HUES64 (cell line): ENCODE data around the gene RRAD.
"Not testable (repeated sequence)": the region's sequence is repeated elsewhere in the genome, so short reads cannot be mapped to it uniquely, and the experiment has no call there.

Experiments
- H3K27ac ChIP-seq: 2 replicates; pipeline ENCODE4 v1.7.0; 2013; ENCODE audit warnings: low read depth, low read length, inconsistent platforms
- H3K27me3 ChIP-seq: 2 replicates; pipeline ENCODE4 v1.6.1; 2013; ENCODE audit warnings: mild to moderate bottlenecking, low read length; ENCODE audit not compliant: insufficient read depth
- H3K36me3 ChIP-seq: 2 replicates; pipeline ENCODE4 v1.6.1; 2013; ENCODE audit warnings: mild to moderate bottlenecking, low read length; ENCODE audit not compliant: insufficient read depth
- H3K4me1 ChIP-seq: 2 replicates; pipeline ENCODE4 v1.6.1; 2013; ENCODE audit warnings: mild to moderate bottlenecking, low read length, moderate library complexity; ENCODE audit not compliant: insufficient read depth
- H3K4me3 ChIP-seq: 2 replicates; pipeline ENCODE4 v1.5.1; 2013; ENCODE audit warnings: mild to moderate bottlenecking, low read length, moderate library complexity
- H3K9ac ChIP-seq: 2 replicates; pipeline ENCODE4 v1.6.1; 2013; ENCODE audit warnings: mild to moderate bottlenecking, low read depth, low read length
- H3K9me3 ChIP-seq: 2 replicates; pipeline ENCODE4 v1.6.1; 2013; ENCODE audit warnings: low read depth, low read length; ENCODE audit not compliant: insufficient read depth
- WGBS: fragments of 150-250, 120-280 bp; methylation state at CpG from one replicate; pipeline ENCODE4 v1.1.7; 2013; ENCODE audit warnings: missing lambda C conversion rate; 5-methylcytosine and 5-hydroxymethylcytosine counted together

RRAD gene

DNA sequence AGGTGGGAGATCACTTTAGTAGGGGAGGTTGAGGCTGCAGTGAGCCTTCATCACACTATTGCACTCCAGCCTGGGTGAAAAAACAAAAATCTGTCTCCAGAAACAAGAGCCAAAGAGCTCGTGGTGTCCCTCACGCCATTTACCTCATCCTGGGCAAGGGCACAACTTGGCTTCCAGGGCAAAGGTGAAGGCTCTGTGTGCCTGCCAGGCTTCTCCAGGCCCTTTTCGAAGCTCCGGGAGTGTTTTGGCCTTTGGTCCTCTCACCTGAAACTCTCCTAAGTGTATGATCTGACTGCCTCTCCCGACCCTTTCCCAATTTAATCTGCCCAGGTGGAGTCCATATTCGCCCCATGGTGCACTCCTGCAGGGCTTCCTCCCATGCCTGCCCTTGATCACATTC is 24.1 kb upstream of the RRAD start:
- Histone ChIP-seq H3K9ac (no peak overlapping the region), H3K4me1 (no peaks in the 10 kb centered on the region), H3K36me3 (no peaks in the 10 kb centered on the region), H3K9me3 (0 out of 2 replicates have a peak, but pooled peaks cover 9% of the 10 kb centered on the region), H3K27me3 (peaks cover 25% of the 10 kb centered on the region), H3K4me3 (no peak overlapping the region), H3K27ac (no peak overlapping the region)
- WGBS: 84% methylated on average over 6 of the region's 6 CpGs

DNA sequence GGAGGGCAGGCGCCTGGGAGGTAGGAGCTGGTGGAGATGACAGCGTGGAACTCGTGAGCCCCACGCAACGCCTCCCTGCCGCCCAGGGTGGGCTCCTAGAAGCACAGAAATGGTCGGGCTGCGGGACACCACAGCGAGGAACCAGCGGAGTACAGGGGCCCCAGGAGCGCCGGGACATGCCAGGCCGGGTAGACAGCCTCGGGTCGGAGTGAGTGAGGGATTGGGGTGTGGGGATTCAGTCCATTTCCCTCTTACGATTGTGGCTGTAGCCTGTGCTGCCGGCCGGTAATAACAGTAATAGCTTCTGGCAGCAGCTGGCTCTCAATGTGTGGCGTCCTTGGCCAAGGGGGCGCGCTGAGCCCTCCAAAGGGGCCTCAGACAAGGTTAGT is 23.5 kb upstream of the RRAD start:
- 64% methylated on average over 21 of the region's 21 CpGs for WGBS
- H3K9me3 ChIP-seq: 0 out of 2 replicates have a peak, but pooled peaks cover 9% of the 10 kb centered on the region
- no peaks in the 10 kb centered on the region for H3K4me1 ChIP-seq
- H3K9ac ChIP-seq: no peak overlapping the region
- no peak overlapping the region for H3K4me3 ChIP-seq
- peaks cover 25% of the 10 kb centered on the region for H3K27me3 ChIP-seq
- H3K27ac ChIP-seq: no peak overlapping the region
- peaks cover 2% of the 10 kb centered on the region; the same call in 1 of the 2 replicates for H3K36me3 ChIP-seq

DNA sequence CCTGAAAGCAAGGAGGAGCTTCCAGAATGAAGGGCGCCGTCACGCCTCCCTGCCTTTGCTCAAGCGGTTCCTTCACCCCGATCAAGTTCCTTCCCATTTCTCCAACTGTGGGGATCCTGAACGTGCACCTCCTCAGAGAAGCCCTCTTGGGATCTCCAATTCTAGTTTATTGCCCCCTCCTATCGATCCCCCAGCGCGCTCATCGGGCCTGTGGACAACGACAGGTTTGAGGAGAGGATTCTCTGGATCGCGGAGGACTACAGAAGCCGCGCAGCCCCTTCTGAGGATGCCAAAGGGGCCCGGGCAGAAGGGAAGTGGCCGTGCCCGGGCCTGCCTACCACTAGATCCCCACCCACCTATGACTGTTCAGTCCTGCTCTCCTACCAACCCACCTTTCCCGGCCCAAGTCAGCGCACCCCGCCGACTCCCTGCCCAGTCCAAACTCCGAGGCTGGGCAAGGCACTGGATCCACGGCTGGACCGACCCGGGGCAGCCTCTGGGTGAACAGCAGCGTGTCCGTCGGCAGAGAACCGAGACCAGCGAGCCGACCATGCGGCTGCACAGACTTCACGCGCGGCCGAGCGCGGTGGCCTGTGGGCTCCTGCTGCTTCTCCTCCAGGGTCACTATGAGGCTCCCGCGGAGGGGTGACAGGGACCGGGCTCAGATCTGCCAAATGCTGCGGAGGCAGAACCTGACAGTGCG is 22.9 kb upstream of the RRAD start:
- 54% methylated on average over 44 of the region's 44 CpGs for WGBS

DNA sequence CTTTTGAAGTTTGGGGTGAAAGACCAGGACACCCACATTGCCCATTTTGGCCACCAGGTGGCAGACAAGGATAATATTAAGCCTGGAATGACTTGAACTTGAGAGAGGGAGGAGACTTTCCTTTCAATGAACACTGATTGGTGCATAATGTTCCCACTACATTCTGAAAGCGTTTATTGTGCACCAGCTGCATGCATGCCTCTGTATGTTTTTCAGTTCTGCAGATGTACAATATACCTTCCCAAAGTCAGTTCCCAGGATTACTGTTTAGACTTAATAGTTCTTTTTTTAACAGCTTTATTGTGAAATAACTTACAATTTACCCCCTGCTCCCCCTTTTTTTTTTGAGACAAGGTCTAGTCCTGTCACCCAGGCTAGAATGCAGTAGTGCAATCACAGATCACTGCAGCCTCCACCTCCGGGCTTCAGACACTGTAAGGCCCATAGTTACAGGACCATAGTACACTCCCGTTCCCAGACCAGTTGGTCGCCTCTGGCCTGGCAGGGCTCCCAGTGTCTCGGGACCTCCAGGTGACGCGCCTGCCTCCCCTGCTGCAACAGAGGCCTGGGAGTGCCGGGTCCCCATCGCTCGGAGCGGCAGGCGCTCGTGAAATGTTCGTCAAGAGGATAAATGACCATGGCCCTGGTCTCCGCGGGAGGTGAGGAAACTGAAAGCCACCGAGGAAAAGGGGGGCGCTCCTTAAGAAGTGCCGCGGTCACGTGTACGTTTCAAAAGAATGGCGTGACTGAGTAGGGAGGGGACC is 22.1 kb upstream of the RRAD start:
- 51% methylated on average over 17 of the region's 23 CpGs for whole genome bisulfite sequencing
- Histone ChIP-seq H3K36me3 (peaks cover 12% of the 10 kb centered on the region; the same call in 1 of the 2 replicates), H3K4me3 (no peak overlapping the region), H3K4me1 (no peaks in the 10 kb centered on the region), H3K27me3 (peaks cover 25% of the 10 kb centered on the region), H3K27ac (no peak overlapping the region), H3K9ac (no peak overlapping the region), H3K9me3 (0 out of 2 replicates have a peak, but pooled peaks cover 9% of the 10 kb centered on the region)

More for the DNA sequence above, 22.9 kb upstream of the RRAD start:
- Histone ChIP-seq H3K27me3 (peaks cover 25% of the 10 kb centered on the region), H3K4me3 (no peak overlapping the region), H3K36me3 (peaks cover 6% of the 10 kb centered on the region; the same call in 1 of the 2 replicates), H3K9ac (no peak overlapping the region), H3K27ac (no peak overlapping the region), H3K9me3 (0 out of 2 replicates have a peak, but pooled peaks cover 9% of the 10 kb centered on the region), H3K4me1 (no peaks in the 10 kb centered on the region)

DNA sequence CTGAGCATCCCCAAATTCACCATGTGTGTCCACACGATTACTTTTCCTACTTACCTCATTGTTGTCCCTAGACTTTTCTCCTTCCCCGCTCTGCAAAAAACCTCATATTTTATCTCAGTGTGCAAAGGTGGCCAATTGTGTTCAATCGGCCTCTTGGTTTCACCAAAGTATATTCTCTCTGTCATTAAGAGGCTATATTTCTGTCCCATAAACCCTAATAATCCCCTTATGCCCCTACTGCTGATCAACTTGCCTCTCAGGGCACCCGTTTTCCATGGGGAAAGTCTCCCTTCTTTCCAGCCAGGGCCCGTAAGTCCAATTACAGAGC is 21.6 kb upstream of the RRAD start:
- WGBS: 58% methylated on average over 5 of the region's 5 CpGs
- Histone ChIP-seq H3K27ac (no peak overlapping the region), H3K4me1 (no peaks in the 10 kb centered on the region), H3K9me3 (0 out of 2 replicates have a peak, but pooled peaks cover 8% of the 10 kb centered on the region), H3K9ac (no peak overlapping the region), H3K4me3 (no peak overlapping the region), H3K36me3 (peaks cover 18% of the 10 kb centered on the region), H3K27me3 (peaks cover 25% of the 10 kb centered on the region)

DNA sequence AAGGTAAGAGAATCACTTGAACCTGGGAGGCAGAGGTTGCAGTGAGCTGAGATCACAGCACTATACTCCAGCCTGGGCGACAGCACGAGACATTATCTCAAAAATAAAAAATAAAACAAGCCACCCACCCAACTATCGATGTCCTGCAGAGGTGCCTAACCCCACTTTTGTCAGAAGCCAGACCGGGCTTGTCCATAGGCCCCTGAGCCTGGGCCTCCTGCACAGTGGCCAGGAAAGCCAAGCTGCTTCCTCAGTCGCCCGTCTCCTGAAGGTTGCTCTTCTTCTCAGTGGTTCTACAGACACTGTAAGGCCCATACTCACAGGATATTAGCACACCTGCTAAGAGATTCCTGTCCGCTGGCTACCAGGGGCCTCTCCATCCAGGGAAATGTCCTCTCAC is 21.2 kb upstream of the RRAD start:
- Histone ChIP-seq H3K27me3 (peaks cover 25% of the 10 kb centered on the region), H3K4me1 (no peaks in the 10 kb centered on the region), H3K9me3 (0 out of 2 replicates have a peak, but pooled peaks cover 4% of the 10 kb centered on the region), H3K27ac (no peak overlapping the region), H3K9ac (no peak overlapping the region), H3K36me3 (peaks cover 22% of the 10 kb centered on the region), H3K4me3 (no peak overlapping the region)
- 91% methylated on average over 7 of the region's 7 CpGs for WGBS

DNA sequence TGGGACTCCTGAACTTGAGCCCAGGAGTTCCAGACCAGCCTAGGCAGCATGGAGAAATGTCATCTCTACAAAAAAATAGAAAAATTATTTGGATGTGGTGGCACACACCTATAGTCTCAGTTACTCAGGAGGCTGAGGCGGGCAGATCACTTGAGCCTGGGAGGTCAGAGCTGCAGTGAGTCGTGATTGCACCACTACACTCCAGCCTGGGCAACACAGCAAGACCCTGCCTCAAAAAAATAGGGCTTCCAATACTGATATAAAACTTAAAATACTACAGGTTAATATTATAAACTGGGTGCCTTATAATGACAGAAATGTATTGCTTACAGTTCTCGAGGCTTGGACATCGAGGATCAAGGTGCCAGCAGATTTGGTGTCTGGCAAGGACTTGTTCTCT is 20.6 kb upstream of the RRAD start:
- Histone ChIP-seq H3K9ac (no peak overlapping the region), H3K4me3 (no peak overlapping the region), H3K9me3 (no peaks in the 10 kb centered on the region), H3K27me3 (peaks cover 25% of the 10 kb centered on the region), H3K36me3 (peaks cover 27% of the 10 kb centered on the region), H3K4me1 (no peaks in the 10 kb centered on the region), H3K27ac (no peak overlapping the region)
- 95% methylated on average over 4 of the region's 4 CpGs for WGBS

DNA sequence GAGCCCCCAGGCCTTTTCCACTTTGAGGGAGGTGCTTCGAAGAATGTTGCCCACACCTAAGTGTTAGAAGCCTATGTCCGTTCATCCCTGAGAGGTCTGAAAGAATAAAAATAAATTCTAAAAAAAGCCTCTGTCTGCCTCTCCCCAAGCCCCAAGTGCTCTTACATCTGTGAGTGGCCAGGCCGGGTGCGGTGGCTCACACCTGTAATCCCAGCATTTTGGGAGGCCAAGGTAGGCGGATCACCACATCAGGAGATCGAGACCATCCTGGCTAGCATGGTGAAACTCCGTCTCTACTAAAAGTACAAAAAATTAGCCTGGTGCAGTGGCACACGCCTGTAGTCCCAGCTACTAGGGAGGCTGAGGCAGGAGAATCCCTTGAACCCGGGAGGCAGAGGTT is 19.6 kb upstream of the RRAD start:
- H3K36me3 ChIP-seq: peaks cover 35% of the 10 kb centered on the region
- 94% methylated on average over 9 of the region's 9 CpGs for WGBS

DNA sequence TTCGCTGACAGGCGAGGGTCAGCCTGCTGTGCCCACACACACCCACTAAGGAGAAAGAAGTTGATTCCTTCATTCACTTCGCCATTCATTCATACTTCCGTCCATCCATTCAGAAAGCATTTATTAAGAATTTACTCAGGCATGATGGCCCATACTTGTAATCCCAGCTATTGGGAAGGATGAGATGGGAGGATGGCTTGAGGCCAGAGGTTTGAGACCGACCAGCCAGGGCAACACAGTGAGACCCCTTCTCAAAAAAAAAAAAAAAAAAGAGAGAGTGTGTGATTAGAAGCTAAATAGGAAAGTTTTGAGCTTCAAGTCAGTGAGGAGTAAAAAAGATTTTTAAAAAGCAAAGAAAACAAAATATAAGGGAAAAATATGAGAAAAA is 18.7 kb upstream of the RRAD start:
- Histone ChIP-seq H3K9ac (no peak overlapping the region), H3K4me1 (no peaks in the 10 kb centered on the region), H3K36me3 (peaks cover 38% of the 10 kb centered on the region), H3K27ac (no peak overlapping the region), H3K27me3 (peaks cover 17% of the 10 kb centered on the region), H3K9me3 (no peaks in the 10 kb centered on the region), H3K4me3 (no peak overlapping the region)
- WGBS: 100% methylated on average over 3 of the region's 5 CpGs

More for the DNA sequence above, 19.6 kb upstream of the RRAD start:
- H3K27me3 ChIP-seq: peaks cover 25% of the 10 kb centered on the region
- not testable (repeated sequence) for H3K4me1 ChIP-seq, H3K27ac ChIP-seq, H3K9me3 ChIP-seq, H3K9ac ChIP-seq, H3K4me3 ChIP-seq

DNA sequence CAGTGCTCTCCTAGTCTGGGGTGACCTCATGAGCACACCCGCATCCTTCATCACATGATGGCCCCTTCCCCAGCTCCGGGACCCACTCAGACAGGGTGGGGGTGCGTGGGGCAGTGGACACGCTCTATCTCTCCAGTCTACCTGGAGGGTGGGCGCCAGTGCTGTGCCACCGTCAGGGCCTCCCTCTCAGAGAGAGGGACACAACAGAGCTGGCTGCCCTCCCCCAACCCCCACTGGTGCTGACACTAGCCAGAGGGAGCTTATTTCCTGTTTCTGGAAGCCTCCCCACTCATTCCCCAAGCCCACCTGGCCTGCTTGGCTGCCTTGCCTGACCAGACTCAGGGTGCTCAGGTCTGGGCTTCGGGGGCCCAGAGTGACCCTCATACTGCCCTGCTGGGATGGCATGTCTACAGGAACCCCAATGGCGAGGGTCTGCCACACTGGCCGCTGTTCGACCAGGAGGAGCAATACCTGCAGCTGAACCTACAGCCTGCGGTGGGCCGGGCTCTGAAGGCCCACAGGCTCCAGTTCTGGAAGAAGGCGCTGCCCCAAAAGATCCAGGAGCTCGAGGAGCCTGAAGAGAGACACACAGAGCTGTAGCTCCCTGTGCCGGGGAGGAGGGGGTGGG is 18.2 kb upstream of the RRAD start:
- peaks cover 38% of the 10 kb centered on the region for H3K36me3 ChIP-seq
- 95% methylated on average over 15 of the region's 15 CpGs for WGBS
- H3K4me1 ChIP-seq: no peaks in the 10 kb centered on the region
- no peak overlapping the region for H3K27ac ChIP-seq
- no peak overlapping the region for H3K9ac ChIP-seq
- no peaks in the 10 kb centered on the region for H3K9me3 ChIP-seq
- H3K27me3 ChIP-seq: peaks cover 12% of the 10 kb centered on the region
- no peak overlapping the region for H3K4me3 ChIP-seq

DNA sequence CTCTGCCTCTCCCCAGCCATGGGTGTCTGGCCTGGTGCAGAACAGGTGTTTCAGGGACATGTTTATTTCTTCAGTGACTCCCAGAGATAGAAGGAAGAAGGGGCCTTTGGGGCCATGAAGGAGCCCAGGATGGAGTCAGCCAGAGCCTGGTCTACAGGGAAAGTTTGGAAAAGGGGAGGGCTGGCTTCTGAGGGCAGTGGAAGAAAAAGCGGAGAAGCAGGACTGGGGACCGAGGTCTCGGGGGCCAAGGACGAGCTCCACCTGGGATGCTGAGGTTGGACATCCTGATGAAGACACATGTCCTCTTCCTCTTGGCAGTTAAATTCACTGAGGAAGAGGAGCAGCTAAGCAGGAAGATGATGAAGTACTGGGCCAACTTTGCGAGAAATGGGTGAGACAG is 17.6 kb upstream of the RRAD start:
- 93% methylated on average over 5 of the region's 5 CpGs for WGBS
- peaks cover 38% of the 10 kb centered on the region for H3K36me3 ChIP-seq

More for the DNA sequence above, 17.6 kb upstream of the RRAD start:
- Histone ChIP-seq H3K27me3 (peaks cover 6% of the 10 kb centered on the region), H3K9ac (no peak overlapping the region), H3K4me1 (no peaks in the 10 kb centered on the region), H3K4me3 (no peak overlapping the region), H3K9me3 (no peaks in the 10 kb centered on the region), H3K27ac (no peak overlapping the region)
